ENCODE results near the gene ANKRD6.

DNA sequence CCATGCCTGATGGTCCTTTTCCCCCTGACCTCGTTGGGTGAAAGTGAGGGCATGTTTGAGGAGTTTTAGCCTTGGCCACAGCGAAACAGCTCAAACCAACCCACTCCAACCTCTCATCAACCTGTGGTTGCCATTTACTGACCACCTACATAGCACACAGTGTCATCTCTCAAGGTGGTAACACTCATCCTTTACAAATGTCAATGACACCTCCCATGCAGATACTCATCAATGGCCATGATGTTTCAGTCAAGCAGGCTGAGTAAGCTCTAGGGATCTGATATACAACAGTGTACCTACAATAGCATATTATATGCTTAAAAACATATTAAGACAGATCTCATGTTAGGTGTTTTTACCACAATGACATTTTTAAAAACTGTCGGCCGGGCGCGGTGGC is 30.2 kb upstream of the ANKRD6 start:
- TF ChIP-seq, protein P1, sequence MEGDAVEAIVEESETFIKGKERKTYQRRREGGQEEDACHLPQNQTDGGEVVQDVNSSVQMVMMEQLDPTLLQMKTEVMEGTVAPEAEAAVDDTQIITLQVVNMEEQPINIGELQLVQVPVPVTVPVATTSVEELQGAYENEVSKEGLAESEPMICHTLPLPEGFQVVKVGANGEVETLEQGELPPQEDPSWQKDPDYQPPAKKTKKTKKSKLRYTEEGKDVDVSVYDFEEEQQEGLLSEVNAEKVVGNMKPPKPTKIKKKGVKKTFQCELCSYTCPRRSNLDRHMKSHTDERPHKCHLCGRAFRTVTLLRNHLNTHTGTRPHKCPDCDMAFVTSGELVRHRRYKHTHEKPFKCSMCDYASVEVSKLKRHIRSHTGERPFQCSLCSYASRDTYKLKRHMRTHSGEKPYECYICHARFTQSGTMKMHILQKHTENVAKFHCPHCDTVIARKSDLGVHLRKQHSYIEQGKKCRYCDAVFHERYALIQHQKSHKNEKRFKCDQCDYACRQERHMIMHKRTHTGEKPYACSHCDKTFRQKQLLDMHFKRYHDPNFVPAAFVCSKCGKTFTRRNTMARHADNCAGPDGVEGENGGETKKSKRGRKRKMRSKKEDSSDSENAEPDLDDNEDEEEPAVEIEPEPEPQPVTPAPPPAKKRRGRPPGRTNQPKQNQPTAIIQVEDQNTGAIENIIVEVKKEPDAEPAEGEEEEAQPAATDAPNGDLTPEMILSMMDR (IDR thresholded peaks at IDR 0.05), result no peak
- TF ChIP-seq POLR2A (IDR thresholded peaks at IDR 0.05) (no peak), POLR2AphosphoS5 (IDR thresholded peaks at IDR 0.05; ENCODE audit: insufficient read depth in 1 of 2, low read depth in 1 of 2) (no peak)

Measured in vagina (tissue), 2 donors.